WTC11 (cell line): ENCODE results near the gene CARD11. TPM values are rescaled to one million over a fixed set of nuclear protein-coding genes. Genes with fewer than 3 reads are reported as not detected.

Experiments used
- ARID4B ChIP-seq: sonication (generic); formaldehyde crosslinking; IDR thresholded peaks from 2 replicates; pipeline ENCODE4 v1.8.0; 2023; ENCODE audit warnings: missing genetic modification reagents, mild to moderate bottlenecking, borderline replicate concordance
- ATF2 ChIP-seq: sonication (generic); formaldehyde crosslinking; IDR thresholded peaks from 2 replicates; pipeline ENCODE4 v1.8.1; 2022; ENCODE audit warnings: low read depth, missing genetic modification reagents, borderline replicate concordance
- CREM ChIP-seq: sonication (generic); formaldehyde crosslinking; IDR thresholded peaks from 2 replicates; pipeline ENCODE4 v1.8.1; 2022; ENCODE audit warnings: mild to moderate bottlenecking, missing genetic modification reagents, moderate library complexity
- E2F5 ChIP-seq: sonication (generic); formaldehyde crosslinking; IDR thresholded peaks from 2 replicates; pipeline ENCODE4 v1.8.1; 2022; ENCODE audit warnings: mild to moderate bottlenecking, moderate library complexity, missing genetic modification reagents
- ELF4 ChIP-seq: sonication (generic); formaldehyde crosslinking; IDR thresholded peaks from 2 replicates; pipeline ENCODE4 v1.8.1; 2022; ENCODE audit warnings: low read depth, mild to moderate bottlenecking, moderate library complexity, missing genetic modification reagents
- ESRRA ChIP-seq: sonication (generic); formaldehyde crosslinking; IDR thresholded peaks from 2 replicates; pipeline ENCODE4 v1.8.1; 2022; ENCODE audit warnings: mild to moderate bottlenecking, missing genetic modification reagents, borderline replicate concordance
- FOXK1 ChIP-seq: sonication (generic); formaldehyde crosslinking; IDR thresholded peaks from 2 replicates; pipeline ENCODE4 v1.8.0; 2022; ENCODE audit warnings: mild to moderate bottlenecking, moderate library complexity, missing genetic modification reagents
- IRF1 ChIP-seq: sonication (generic); formaldehyde crosslinking; IDR thresholded peaks from 2 replicates; pipeline ENCODE4 v1.8.0; 2023; ENCODE audit warnings: missing genetic modification reagents
- JAZF1 ChIP-seq: fragments of 250-450 bp; sonication (Bioruptor Pico); IDR thresholded peaks from 2 replicates; pipeline ENCODE4 v1.9.0; 2021; ENCODE audit warnings: moderate library complexity, mild to moderate bottlenecking, inconsistent platforms
- NFE2L1 ChIP-seq: sonication (generic); formaldehyde crosslinking; IDR thresholded peaks from 2 replicates; pipeline ENCODE4 v1.8.1; 2023; ENCODE audit warnings: missing genetic modification reagents
- OVOL2 ChIP-seq: fragments of 250-450 bp; sonication (Bioruptor Pico); IDR thresholded peaks from 2 replicates; pipeline ENCODE4 v1.9.0; 2021; ENCODE audit warnings: mild to moderate bottlenecking, borderline replicate concordance
- RORB ChIP-seq: fragments of 250-450 bp; sonication (Bioruptor Pico); IDR thresholded peaks from 2 replicates; pipeline ENCODE4 v1.9.0; 2021; ENCODE audit warnings: mild to moderate bottlenecking
- SOX15 ChIP-seq: fragments of 250-450 bp; sonication (Bioruptor Pico); IDR thresholded peaks from 2 replicates; pipeline ENCODE4 v1.9.0; 2021; ENCODE audit warnings: mild to moderate bottlenecking
- TCF7 ChIP-seq: sonication (generic); formaldehyde crosslinking; IDR thresholded peaks from 2 replicates; pipeline ENCODE4 v1.8.0; 2022; ENCODE audit warnings: mild to moderate bottlenecking, low read depth, missing genetic modification reagents, moderate library complexity
- TP53 ChIP-seq: sonication (generic); formaldehyde crosslinking; IDR thresholded peaks from 2 replicates; pipeline ENCODE4 v1.8.1; 2023; ENCODE audit warnings: mild to moderate bottlenecking, missing genetic modification reagents
- USF2 ChIP-seq: sonication (generic); formaldehyde crosslinking; IDR thresholded peaks from 2 replicates; pipeline ENCODE4 v1.8.1; 2023; ENCODE audit warnings: mild to moderate bottlenecking, missing genetic modification reagents, moderate library complexity
- ZNF121 ChIP-seq: sonication (generic); formaldehyde crosslinking; IDR thresholded peaks from 2 replicates; pipeline ENCODE4 v1.8.0; 2023; ENCODE audit warnings: missing genetic modification reagents
- ZNF219 ChIP-seq: sonication (generic); formaldehyde crosslinking; IDR thresholded peaks from 2 replicates; pipeline ENCODE4 v1.8.0; 2023; ENCODE audit warnings: missing genetic modification reagents, mild to moderate bottlenecking, borderline replicate concordance
- ZNF232 ChIP-seq: sonication (generic); formaldehyde crosslinking; IDR thresholded peaks from 2 replicates; pipeline ENCODE4 v1.8.0; 2022; ENCODE audit warnings: mild to moderate bottlenecking, missing genetic modification reagents
- ZNF263 ChIP-seq: sonication (generic); formaldehyde crosslinking; IDR thresholded peaks from 2 replicates; pipeline ENCODE4 v1.8.1; 2022; ENCODE audit warnings: low read depth, mild to moderate bottlenecking, moderate library complexity, missing genetic modification reagents
- ZNF281 ChIP-seq: sonication (generic); formaldehyde crosslinking; IDR thresholded peaks from 2 replicates; pipeline ENCODE4 v1.8.0; 2023; ENCODE audit warnings: mild to moderate bottlenecking, missing genetic modification reagents
- ZNF317 ChIP-seq: sonication (generic); formaldehyde crosslinking; IDR thresholded peaks from 2 replicates; pipeline ENCODE4 v1.8.1; 2023; ENCODE audit warnings: low read depth, mild to moderate bottlenecking, moderate library complexity, missing genetic modification reagents, borderline replicate concordance
- ZNF396 ChIP-seq: fragments of 250-450 bp; sonication (Bioruptor Pico); IDR thresholded peaks from 2 replicates; pipeline ENCODE4 v1.8.0; 2021; ENCODE audit warnings: mild to moderate bottlenecking, moderate library complexity, borderline replicate concordance
- ZNF512 ChIP-seq: sonication (generic); formaldehyde crosslinking; IDR thresholded peaks from 2 replicates; pipeline ENCODE4 v1.8.1; 2022; ENCODE audit warnings: missing genetic modification reagents, borderline replicate concordance
- total RNA-seq: library from RNA; stranded (reverse); gene quantifications from 3 replicates; pipeline ENCODE4 v1.2.3, GENCODE V29; 2021

Gene CARD11
- total RNA-seq, 1 experiment from 2014 or later = 40.8 TPM

GRCh38 chr7:2873686-2874551, 169.7 kb downstream of the CARD11 start (continued):
- TF ChIP-seq OVOL2 (no peak), SOX15 (CRISPR knock-in tag) (no peak), ZNF219 (no peak), ZNF263 (CRISPR knock-in tag) (no peak), IRF1 (CRISPR knock-in tag) (peak; percentile 74; the same call in 1 of the 2 replicates), ZNF317 (CRISPR knock-in tag) (no peak), ZNF281 (CRISPR knock-in tag) (0 out of 2 replicates have a peak, but pooled peaks have one; percentile 15), ZNF396 (CRISPR knock-in tag) (peak; percentile 14; the same call in 1 of the 2 replicates), RORB (CRISPR knock-in tag) (no peak), CREM (CRISPR knock-in tag) (peak; percentile 87; the same call in 1 of the 2 replicates), ELF4 (no peak), E2F5 (CRISPR knock-in tag) (peak; percentile 66; the same call in 1 of the 2 replicates), TCF7 (CRISPR knock-in tag) (no peak), ZNF232 (CRISPR knock-in tag) (no peak), FOXK1 (CRISPR knock-in tag) (no peak), TP53 (CRISPR knock-in tag) (peak; percentile 73; the same call in 1 of the 2 replicates), ZNF512 (no peak), NFE2L1 (CRISPR knock-in tag) (peak; percentile 50; the same call in 1 of the 2 replicates), USF2 (no peak), JAZF1 (CRISPR knock-in tag) (no peak), ATF2 (no peak), ZNF121 (CRISPR knock-in tag) (no peak), ESRRA (no peak), ARID4B (no peak)
